Lower leg skin (tissue), 3 donors: ENCODE results near the gene ARHGAP8.

ENCODE experiments used
- POLR2A ChIP-seq, 2 donors: fragments of 450-650 bp; IDR thresholded peaks; one replicate each; pipeline ENCODE4 v1.6.1; 2016 to 2017; ENCODE audit warnings: antibody characterized with exemption in 2 of 2, mild to moderate bottlenecking in 1 of 2, moderate library complexity in 1 of 2
- TF ChIP-seq, protein P1 (sequence below), 3 donors: fragments of 450-650 bp; IDR thresholded peaks; one replicate each; pipeline ENCODE4 v1.5.1; 2016; ENCODE audit warnings: antibody characterized with exemption in 3 of 3, mild to moderate bottlenecking in 3 of 3, moderate library complexity in 2 of 3

DNA sequence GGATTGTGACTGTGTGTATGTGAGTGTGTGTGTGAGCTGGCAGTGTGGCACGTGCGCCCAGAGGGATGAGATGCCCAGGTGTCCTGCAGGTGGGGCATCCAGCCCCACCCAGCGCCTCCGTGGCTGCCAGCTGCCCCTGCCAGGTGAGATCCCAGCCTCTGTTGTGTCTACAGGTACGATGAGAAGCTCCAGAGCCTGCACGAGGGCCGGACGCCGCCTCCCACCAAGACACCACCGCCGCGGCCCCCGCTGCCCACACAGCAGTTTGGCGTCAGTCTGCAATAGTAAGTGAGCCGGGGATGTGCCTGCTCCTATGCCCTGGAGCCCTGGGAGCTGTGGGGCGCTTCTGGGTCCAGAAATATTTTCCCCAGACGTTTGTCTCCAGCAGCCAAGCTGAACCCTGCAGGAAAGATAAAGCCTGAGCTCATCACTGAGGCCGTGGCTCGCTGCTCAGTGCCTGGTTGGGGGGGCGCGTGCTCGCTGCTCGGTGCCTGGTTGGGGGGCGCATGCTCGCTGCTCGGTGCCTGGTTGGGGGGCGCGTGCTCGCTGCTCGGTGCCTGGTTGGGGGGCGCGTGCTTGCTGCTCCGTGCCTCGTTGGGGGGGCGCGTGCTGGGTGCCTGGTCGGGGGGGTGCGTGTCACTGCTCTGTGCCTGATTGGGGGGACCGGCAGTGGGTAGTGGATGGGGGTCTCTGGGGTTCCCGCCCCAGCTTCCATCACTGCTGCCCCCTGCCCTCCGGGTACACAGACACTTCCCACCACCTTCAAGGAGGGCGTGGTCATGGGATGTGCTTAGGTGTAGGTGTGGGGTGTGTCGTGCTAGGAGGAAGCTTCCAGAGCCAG, 73.2 kb downstream of the ARHGAP8 start:
- no peak for TF ChIP-seq POLR2A (IDR thresholded peaks at IDR 0.05)
- TF ChIP-seq, protein P1, sequence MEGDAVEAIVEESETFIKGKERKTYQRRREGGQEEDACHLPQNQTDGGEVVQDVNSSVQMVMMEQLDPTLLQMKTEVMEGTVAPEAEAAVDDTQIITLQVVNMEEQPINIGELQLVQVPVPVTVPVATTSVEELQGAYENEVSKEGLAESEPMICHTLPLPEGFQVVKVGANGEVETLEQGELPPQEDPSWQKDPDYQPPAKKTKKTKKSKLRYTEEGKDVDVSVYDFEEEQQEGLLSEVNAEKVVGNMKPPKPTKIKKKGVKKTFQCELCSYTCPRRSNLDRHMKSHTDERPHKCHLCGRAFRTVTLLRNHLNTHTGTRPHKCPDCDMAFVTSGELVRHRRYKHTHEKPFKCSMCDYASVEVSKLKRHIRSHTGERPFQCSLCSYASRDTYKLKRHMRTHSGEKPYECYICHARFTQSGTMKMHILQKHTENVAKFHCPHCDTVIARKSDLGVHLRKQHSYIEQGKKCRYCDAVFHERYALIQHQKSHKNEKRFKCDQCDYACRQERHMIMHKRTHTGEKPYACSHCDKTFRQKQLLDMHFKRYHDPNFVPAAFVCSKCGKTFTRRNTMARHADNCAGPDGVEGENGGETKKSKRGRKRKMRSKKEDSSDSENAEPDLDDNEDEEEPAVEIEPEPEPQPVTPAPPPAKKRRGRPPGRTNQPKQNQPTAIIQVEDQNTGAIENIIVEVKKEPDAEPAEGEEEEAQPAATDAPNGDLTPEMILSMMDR (IDR thresholded peaks at IDR 0.05), result no peak
